B cell (primary cell): ENCODE measurements around the gene TMEM38B.

ENCODE experiments used
- CTCF ChIP-seq: fragments of 200-600 bp; IDR thresholded peaks from one replicate; pipeline ENCODE4 v1.8.0; 2022; ENCODE audit warnings: antibody characterized with exemption, mild to moderate bottlenecking
- EZH2 ChIP-seq: IDR thresholded peaks from 2 replicates; pipeline ENCODE4 v1.6.1; 2012; ENCODE audit warnings: borderline replicate concordance, low read depth, mild to moderate bottlenecking, moderate library complexity, low read length; ENCODE audit not compliant: insufficient read depth, poor library complexity, severe bottlenecking

- TF ChIP-seq CTCF = no peak
- no peak for TF ChIP-seq EZH2
These were observed 14.1 kb downstream of the TMEM38B start for GRCh38 chr9:105708405-105708804.
